GM19099 (cell line): Measurements from ENCODE around the gene RPS21.

Experiments used
- POLR2A ChIP-seq: IDR thresholded peaks from 3 replicates; pipeline ENCODE4 v1.6.1; 2011; ENCODE audit warnings: low read depth; ENCODE audit not compliant: insufficient read length; ENCODE audit errors: extremely low read depth

The RPS21 gene

GRCh38 chr20:62402456-62403150 is 15.7 kb downstream of the RPS21 start:
- TF ChIP-seq POLR2A = no peak

- TF ChIP-seq POLR2A = no peak
These were observed 16.4 kb downstream of the RPS21 start for GRCh38 chr20:62403331-62403730.

- TF ChIP-seq POLR2A = no peak
These were observed 17.3 kb downstream of the RPS21 start for GRCh38 chr20:62404112-62404665.

- no peak for TF ChIP-seq POLR2A
These were observed 17.8 kb downstream of the RPS21 start for GRCh38 chr20:62404761-62405107.

GRCh38 chr20:62405108-62405980 is 18.4 kb downstream of the RPS21 start:
- TF ChIP-seq POLR2A = no peak

GRCh38 chr20:62405981-62406513 is 19.1 kb downstream of the RPS21 start:
- no peak for TF ChIP-seq POLR2A

GRCh38 chr20:62406635-62407176 is 19.8 kb downstream of the RPS21 start:
- TF ChIP-seq POLR2A = no peak

GRCh38 chr20:62407221-62407992 is 20.5 kb downstream of the RPS21 start, which contains the start of gene CABLES2:
TSS of gene CABLES2 (minus strand) at chr20:62407285. CDS start at chr20:62407276, 9 bp downstream.
- peak; percentile 47 for TF ChIP-seq POLR2A

- TF ChIP-seq POLR2A = no peak
These were observed 21.2 kb downstream of the RPS21 start for GRCh38 chr20:62408055-62408454.

- no peak for TF ChIP-seq POLR2A
These were observed 21.7 kb downstream of the RPS21 start for GRCh38 chr20:62408640-62409039.

- TF ChIP-seq POLR2A = no peak
These were observed 22.4 kb downstream of the RPS21 start for GRCh38 chr20:62409086-62409853.

GRCh38 chr20:62409931-62410745 is 23.2 kb downstream of the RPS21 start:
- no peak for TF ChIP-seq POLR2A

GRCh38 chr20:62410746-62411478 is 24.0 kb downstream of the RPS21 start:
- TF ChIP-seq POLR2A = no peak
